Myocyte (in vitro differentiated cells): ENCODE results near the gene SLC44A5. TPM values are rescaled to one million over a fixed set of nuclear protein-coding genes. Genes with fewer than 3 reads are reported as not detected.
"Not testable (repeated sequence)": the region's sequence is repeated elsewhere in the genome, so short reads cannot be mapped to it uniquely, and the experiment has no call there.

Experiments
- DNase-seq: peaks from one replicate; pipeline ENCODE4 v3.0.0-alpha.2; 2012; ENCODE audit warnings: low read depth
- total RNA-seq: library from RNA; depleted of rRNA; stranded (reverse); fragments of >200 nt; gene quantifications from 2 replicates; pipeline ENCODE4 v1.2.3, GENCODE V29; 2014

SLC44A5 gene
- total RNA-seq, 1 donor from 2014 or later = not detected

GRCh38 chr1:75292013-75292412 is 318.9 kb downstream of the SLC44A5 start:
- no peak for DNase-seq

DNA sequence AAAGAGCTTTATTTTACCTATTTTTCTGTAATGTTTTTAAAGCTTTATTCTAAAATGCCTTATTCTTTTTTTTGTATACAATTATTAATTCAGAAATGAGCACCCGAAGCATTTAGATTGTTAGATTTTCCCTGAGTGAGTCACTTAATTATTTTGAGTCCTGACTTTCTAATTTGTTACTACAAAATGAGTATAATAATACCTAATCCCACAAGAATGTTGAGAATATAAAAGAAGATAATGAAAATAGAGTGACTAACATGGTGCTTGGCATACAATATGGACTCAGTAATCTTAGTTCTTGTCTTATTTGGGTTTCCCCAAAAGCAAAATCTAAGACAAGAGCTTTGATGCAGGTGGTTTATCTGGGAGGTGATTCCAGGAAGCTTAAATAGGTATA is 334.5 kb downstream of the SLC44A5 start:
- DNase-seq = no peak

- DNase-seq = no peak
These were observed 335.3 kb downstream of the SLC44A5 start for GRCh38 chr1:75275631-75276030.

- DNase-seq = no peak
These were observed 335.9 kb downstream of the SLC44A5 start for GRCh38 chr1:75274920-75275506.

- no peak for DNase-seq
These were observed 337.8 kb downstream of the SLC44A5 start for GRCh38 chr1:75273110-75273509.

DNA sequence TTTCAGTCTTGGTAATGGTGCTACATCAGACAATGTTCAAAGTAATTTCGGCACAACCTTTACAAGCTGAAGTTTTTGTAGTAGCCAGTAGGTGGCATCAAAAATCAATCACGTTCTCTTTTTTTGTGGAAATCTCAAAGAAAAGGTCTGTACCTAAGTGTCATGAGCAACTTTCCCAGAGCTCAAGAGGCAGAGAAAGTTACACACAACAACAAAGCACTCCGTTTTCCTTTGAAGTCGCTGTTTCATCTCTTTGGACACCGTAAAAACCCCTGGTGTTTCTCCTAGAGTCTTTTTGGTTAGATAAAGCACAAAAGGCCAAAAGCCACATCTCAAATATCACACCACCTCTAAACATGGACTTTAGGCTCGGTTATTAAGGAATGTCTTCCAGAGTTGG is 345.1 kb downstream of the SLC44A5 start:
- DNase-seq = peak; percentile 22

GRCh38 chr1:75264112-75264511 is 346.8 kb downstream of the SLC44A5 start:
- no peak for DNase-seq

- not testable (repeated sequence) for DNase-seq
These were observed 347.3 kb downstream of the SLC44A5 start for GRCh38 chr1:75263616-75264015.

- not testable (repeated sequence) for DNase-seq
These were observed 349.0 kb downstream of the SLC44A5 start for GRCh38 chr1:75261946-75262345.

GRCh38 chr1:75258351-75258750 is 352.6 kb downstream of the SLC44A5 start:
- DNase-seq = no peak

DNA sequence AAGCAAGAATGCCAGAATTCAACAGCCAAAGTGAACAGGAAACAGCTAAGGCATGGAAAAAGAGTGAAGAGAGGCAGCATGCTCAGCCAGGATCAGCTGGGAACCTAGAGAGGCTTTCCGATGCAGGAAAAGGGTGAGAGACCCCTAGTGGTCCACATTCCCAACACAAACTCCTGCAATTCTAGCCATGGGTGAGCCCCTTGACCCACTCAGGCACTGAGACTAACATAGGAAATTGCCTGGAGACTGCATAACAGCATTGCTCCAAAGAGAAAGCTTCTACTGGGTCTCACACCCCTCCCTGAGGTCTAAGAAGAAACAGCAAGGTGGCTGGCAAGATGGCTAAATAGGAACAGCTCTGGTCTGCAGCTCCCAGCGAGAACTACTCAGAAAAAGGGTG is 353.5 kb downstream of the SLC44A5 start:
- no peak for DNase-seq

DNA sequence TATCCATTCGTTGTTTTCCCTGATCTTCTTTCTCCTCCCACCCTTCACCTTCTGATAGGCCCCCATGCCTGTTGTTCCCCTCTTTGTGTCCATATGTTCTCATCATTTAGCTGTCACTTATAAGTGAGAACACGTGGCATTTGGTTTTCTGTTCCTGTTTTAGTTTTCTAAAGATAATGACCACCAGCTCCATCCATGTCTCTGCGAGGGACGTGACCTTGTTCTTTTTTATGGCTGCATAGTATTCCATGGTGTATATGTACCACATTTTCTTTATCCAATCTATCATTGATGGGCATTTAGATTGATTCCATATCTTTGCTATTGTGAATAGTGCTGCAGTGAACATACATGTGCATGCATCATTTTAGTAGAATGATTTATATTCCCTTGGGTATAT is 360.8 kb downstream of the SLC44A5 start:
- DNase-seq = not testable (repeated sequence)

GRCh38 chr1:75245239-75245638 is 365.7 kb downstream of the SLC44A5 start:
- no peak for DNase-seq

DNA sequence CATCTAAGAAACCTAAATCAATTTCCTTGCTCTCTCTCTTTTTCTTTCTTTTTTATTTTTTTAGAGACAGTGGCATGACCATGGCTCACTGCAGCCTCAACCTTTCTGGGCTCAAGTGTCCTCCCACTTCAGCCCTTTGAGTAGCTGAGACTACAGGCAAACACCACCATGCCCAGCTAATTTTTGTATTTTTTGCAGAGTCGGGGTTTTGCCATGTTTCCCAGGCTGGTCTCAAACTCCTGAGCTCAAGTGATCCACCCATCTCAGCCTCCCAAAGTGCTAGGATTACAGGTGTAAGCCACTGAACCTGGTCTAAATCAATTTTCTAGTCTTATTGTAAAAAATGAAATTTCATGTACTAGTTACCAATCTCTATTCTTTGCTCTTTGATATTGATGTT is 367.8 kb downstream of the SLC44A5 start:
- DNase-seq = no peak

DNA sequence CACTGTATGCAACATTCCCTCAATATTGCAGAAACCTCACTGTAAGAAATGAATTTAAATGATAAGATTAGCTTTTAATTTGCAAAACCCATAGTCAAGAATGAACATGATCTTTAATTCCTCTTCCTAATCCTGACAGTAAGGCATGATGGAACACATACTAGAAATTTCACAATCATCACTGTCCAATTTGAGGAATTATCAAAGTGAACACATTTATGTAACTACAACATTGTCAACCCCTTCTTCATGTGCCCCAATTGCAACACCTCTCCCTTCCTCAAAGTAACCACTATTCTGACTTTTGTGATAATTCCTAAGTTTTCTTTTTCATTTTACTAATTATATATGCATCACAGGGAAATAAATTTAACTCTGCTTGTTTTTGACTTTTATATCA is 373.6 kb downstream of the SLC44A5 start:
- DNase-seq = no peak

- DNase-seq = no peak
These were observed 376.4 kb downstream of the SLC44A5 start for GRCh38 chr1:75234562-75234961.

- peak; percentile 27 for DNase-seq
These were observed 377.5 kb downstream of the SLC44A5 start for GRCh38 chr1:75233302-75233929.

DNA sequence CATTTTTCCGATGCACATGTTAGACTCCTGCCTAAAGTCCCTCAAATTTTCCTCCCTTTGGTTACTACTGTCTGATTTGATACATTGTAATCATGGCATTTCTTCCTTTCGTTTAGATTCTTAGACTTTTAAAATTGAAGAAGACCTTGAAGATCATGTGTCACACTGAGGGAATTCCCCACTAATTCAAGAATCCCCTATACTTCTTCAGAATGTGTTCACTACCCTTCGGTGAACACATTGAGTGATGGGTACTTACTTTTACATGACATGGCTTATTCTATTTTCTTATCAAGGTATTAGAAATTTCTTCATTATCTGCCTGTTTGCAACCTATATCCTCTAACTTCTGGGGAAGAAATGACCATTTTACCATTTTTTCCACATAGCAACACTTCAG is 390.8 kb downstream of the SLC44A5 start:
- no peak for DNase-seq

DNA sequence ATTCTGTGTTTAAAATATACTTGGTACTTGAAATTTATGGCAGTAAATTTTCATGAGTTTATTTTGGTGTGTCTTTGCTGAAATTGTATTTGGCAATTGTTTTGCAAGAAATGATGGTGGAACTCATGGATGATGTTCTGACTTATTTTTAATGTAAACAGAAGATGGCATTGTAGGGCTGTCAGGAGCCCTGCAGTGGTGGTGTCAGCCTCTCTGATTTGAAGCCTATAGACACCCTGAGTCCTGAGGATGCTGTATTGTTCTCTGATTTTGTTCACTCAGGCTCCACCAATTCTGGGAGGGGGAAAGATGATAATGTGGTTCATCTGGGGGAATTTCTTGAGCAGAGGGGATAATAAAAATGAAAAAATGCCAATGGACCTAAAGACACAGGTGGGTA is 396.9 kb downstream of the SLC44A5 start:
- no peak for DNase-seq

DNA sequence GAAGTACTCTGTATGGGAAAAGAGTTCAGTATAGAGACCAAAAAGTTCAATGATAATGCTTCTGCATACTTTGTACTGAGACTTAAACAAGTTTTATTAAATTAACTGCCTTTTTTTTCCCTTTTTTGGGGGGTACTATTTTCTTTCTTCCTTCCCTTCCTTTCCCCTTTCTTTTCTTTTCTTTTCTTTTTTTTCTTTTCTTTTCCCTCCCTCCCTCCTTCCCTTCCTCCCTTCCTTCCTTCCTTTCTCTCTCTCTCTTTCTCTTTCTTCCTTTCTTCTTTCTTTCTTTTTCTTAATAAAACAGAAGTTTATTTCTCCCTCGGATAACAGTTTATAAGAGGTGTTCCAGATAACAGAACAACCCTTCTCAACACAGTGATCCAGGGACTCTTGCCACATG is 399.3 kb downstream of the SLC44A5 start:
- DNase-seq = no peak

- no peak for DNase-seq
These were observed 402.1 kb downstream of the SLC44A5 start for GRCh38 chr1:75208862-75209261.

- peak; percentile 39 for DNase-seq
These were observed 407.3 kb downstream of the SLC44A5 start for GRCh38 chr1:75203415-75204277.
